HT1080 (cell line): Measurements from ENCODE around the gene PSMA7. TPM values are rescaled to one million over a fixed set of nuclear protein-coding genes. Genes with fewer than 3 reads are reported as not detected.

Experiments used
- DNase-seq: peaks from one replicate; pipeline ENCODE4 v3.0.0-alpha.2; 2015; ENCODE audit warnings: low read depth
- total RNA-seq: library from RNA; depleted of rRNA; stranded (reverse); fragments of >200 nt; shearing (Covaris generic); gene quantifications from 2 replicates; pipeline ENCODE4 v1.2.3, GENCODE V29; 2014; rRNA removed

The PSMA7 gene
- total RNA-seq, 1 experiment from 2014 or later, result 550 TPM

GRCh38 chr20:62096421-62097380, 46.5 kb downstream of the PSMA7 start:
- no peak for DNase-seq

DNA sequence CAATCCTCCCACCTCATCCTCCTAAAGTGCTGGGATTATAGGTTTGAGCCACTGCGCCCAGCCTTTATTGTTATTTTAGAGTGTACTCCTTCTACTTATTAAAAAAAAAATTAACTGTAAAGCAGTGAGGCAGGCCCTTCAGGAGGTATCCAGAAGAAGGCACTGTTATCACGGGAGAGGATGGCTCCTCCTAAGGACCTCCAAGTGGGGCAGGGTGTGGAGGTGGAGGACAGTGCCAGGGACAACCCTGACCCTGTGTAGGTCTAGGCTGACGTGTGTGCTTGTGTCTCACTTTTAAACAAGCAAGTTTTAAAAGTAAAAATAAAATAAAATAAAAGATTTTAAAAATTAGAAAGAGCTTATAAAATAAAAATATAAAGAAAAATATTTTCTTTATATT, 53.8 kb downstream of the PSMA7 start:
- no peak for DNase-seq

DNA sequence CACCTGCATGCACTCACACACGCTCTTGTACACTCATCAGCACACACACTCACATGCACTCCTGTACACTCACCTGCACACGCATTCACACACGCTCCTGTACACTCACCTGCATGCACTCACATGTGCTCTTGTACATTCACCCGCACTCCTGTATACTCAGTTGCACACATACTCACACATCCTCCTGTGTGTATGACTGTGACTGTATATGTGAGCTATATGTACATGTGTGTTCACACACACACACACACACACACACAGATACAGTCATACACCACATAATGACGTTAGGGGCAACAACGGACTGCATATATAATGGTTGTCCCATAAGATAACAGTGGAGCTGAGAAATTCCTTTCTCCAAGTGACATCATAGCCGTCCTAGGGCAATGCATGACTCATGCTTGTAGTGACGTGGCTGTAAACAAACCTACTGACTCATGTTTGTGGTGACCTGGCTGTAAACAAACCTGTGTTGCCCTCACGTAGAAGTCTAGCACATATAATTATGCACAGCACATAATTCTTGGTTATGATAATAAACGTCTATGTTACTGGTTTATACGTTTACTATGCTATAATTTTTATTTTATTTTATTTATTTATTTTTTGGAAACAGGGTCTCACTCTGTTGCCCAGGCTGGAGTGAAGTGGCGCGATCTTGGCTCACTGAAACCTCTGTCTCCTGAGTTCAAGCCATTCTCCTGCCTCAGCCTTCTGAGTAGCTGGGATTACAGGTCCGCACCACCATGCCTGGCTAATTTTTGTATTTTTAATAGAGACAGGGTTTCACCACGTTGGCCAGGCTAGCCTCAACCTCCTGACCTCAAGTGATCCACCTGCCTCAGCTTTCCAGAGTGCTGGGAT, 54.7 kb downstream of the PSMA7 start:
- DNase-seq, result peak; percentile 54

GRCh38 chr20:62087632-62088031, 55.6 kb downstream of the PSMA7 start:
- no peak for DNase-seq

- no peak for DNase-seq
Observed at GRCh38 chr20:62087227-62087626, 56.0 kb downstream of the PSMA7 start.

Other genes starting within 250 kb of the PSMA7 start
- 3.2 and 6.1 TPM in 2 replicates for gene TAF4, start 77.5 kb downstream of the PSMA7 start, total RNA-seq
- gene LSM14B, start 20.9 kb downstream of the PSMA7 start, total RNA-seq, result 35.6 and 39.7 TPM in 2 replicates
- gene SS18L1, start 375 bp upstream of the PSMA7 start, total RNA-seq, result 12.8 and 13.0 TPM in 2 replicates
- gene MTG2, start 39.6 kb upstream of the PSMA7 start, total RNA-seq, result 36.8 and 39.1 TPM in 2 replicates
- not detected in 2 replicates for gene HRH3, start 76.9 kb upstream of the PSMA7 start, total RNA-seq
- gene OSBPL2, start 95.1 kb upstream of the PSMA7 start, total RNA-seq, result 13.4 and 17.6 TPM in 2 replicates
- 450 and 452 TPM in 2 replicates for gene ADRM1, start 159.6 kb upstream of the PSMA7 start, total RNA-seq
- gene LAMA5, start 223.9 kb upstream of the PSMA7 start, total RNA-seq, result 12.1 and 20.1 TPM in 2 replicates
- 2,418 and 4,004 TPM in 2 replicates for gene RPS21, start 243.7 kb upstream of the PSMA7 start, total RNA-seq